Glutamatergic neuron (in vitro differentiated cells): ENCODE results near the gene PLEKHA6. TPM values are rescaled to one million over a fixed set of nuclear protein-coding genes. Genes with fewer than 3 reads are reported as not detected.

Experiments
- DNase-seq: peaks from one replicate; pipeline ENCODE4 v3.0.0; 2022
- H3K27ac Mint-ChIP-seq: one replicate; pipeline ENCODE4 v1.8.0; 2020; ENCODE audit warnings: mild to moderate bottlenecking, mixed read lengths, inconsistent platforms; ENCODE audit not compliant: unreplicated experiment
- H3K27me3 Mint-ChIP-seq: one replicate; pipeline ENCODE4 v1.8.0; 2020; ENCODE audit warnings: mild to moderate bottlenecking, moderate library complexity, mixed read lengths, inconsistent platforms; ENCODE audit not compliant: unreplicated experiment
- H3K36me3 Mint-ChIP-seq: one replicate; pipeline ENCODE4 v1.8.0; 2020; ENCODE audit warnings: mild to moderate bottlenecking, mixed read lengths, inconsistent platforms; ENCODE audit not compliant: unreplicated experiment
- H3K4me1 Mint-ChIP-seq: one replicate; pipeline ENCODE4 v1.8.0; 2020; ENCODE audit warnings: mild to moderate bottlenecking, low read depth, mixed read lengths, inconsistent platforms; ENCODE audit not compliant: unreplicated experiment
- H3K4me3 Mint-ChIP-seq: one replicate; pipeline ENCODE4 v1.8.0; 2020; ENCODE audit warnings: mild to moderate bottlenecking, mixed read lengths, inconsistent platforms; ENCODE audit not compliant: unreplicated experiment
- H3K9me3 Mint-ChIP-seq: one replicate; pipeline ENCODE4 v1.8.0; 2020; ENCODE audit warnings: mild to moderate bottlenecking, moderate library complexity, mixed read lengths, inconsistent platforms; ENCODE audit not compliant: unreplicated experiment
- CTCF ChIP-seq: fragments of 200-600 bp; sonication (generic); IDR thresholded peaks from one replicate; pipeline ENCODE4 v1.5.0; 2021; ENCODE audit not compliant: partially characterized antibody, unreplicated experiment
- total RNA-seq: library from RNA; stranded (reverse); fragmentation: NEBNext Ultra II Directional; extraction: Animal tissue kit (Norgen Biotek cat#: 25700); gene quantifications from one replicate; pipeline ENCODE4 v1.2.1, GENCODE V29; 2021; ENCODE audit not compliant: unreplicated experiment

Gene PLEKHA6
- total RNA-seq, 1 donor from 2014 or later, result 72.7 TPM

- no peak overlapping the region for H3K27ac Mint-ChIP-seq
- peaks cover 4% of the 10 kb centered on the region for H3K36me3 Mint-ChIP-seq
- peaks cover 3% of the 10 kb centered on the region for H3K9me3 Mint-ChIP-seq
- peaks cover 2% of the 10 kb centered on the region for H3K27me3 Mint-ChIP-seq
- DNase-seq, result no peak
- no peak for TF ChIP-seq CTCF
- H3K4me3 Mint-ChIP-seq, result peak overlapping the region; percentile 32
- peaks cover 68% of the 10 kb centered on the region for H3K4me1 Mint-ChIP-seq
These were observed 74.1 kb downstream of the PLEKHA6 start for GRCh38 chr1:204285436-204286305.

- Mint-ChIP-seq H3K4me1 (peaks cover 64% of the 10 kb centered on the region), H3K27me3 (peaks cover 2% of the 10 kb centered on the region)
These were observed 74.8 kb downstream of the PLEKHA6 start for GRCh38 chr1:204284929-204285328.

GRCh38 chr1:204283711-204284651 is 75.7 kb downstream of the PLEKHA6 start:
- Mint-ChIP-seq H3K4me3 (peak overlapping the region; percentile 28), H3K36me3 (peaks cover 12% of the 10 kb centered on the region), H3K27me3 (peaks cover 2% of the 10 kb centered on the region), H3K27ac (no peak overlapping the region), H3K9me3 (peaks cover 6% of the 10 kb centered on the region), H3K4me1 (peaks cover 60% of the 10 kb centered on the region)
- peak; percentile 25 for DNase-seq
- TF ChIP-seq CTCF, result no peak

More at GRCh38 chr1:204284929-204285328, 74.8 kb downstream of the PLEKHA6 start:
- DNase-seq, result no peak
- H3K4me3 Mint-ChIP-seq, result no peak overlapping the region
- no peak for TF ChIP-seq CTCF
- H3K36me3 Mint-ChIP-seq, result peaks cover 8% of the 10 kb centered on the region
- H3K27ac Mint-ChIP-seq, result no peak overlapping the region
- peaks cover 3% of the 10 kb centered on the region for H3K9me3 Mint-ChIP-seq

- Mint-ChIP-seq H3K4me3 (peak overlapping the region; percentile 46), H3K36me3 (peaks cover 12% of the 10 kb centered on the region), H3K27me3 (peaks cover 2% of the 10 kb centered on the region), H3K27ac (no peak overlapping the region), H3K9me3 (peaks cover 9% of the 10 kb centered on the region), H3K4me1 (peaks cover 50% of the 10 kb centered on the region)
- peak; percentile 29 for DNase-seq
- no peak for TF ChIP-seq CTCF
These were observed 76.9 kb downstream of the PLEKHA6 start for GRCh38 chr1:204282761-204283221.
